Stimulated activated CD4-positive, alpha-beta T cell treated with anti-CD3 and anti-CD28 coated beads, Interleukin-4, amount 100 ng/mL, for 1 hour (primary cell): ENCODE data around the gene GALNS.
"Not testable (repeated sequence)": the region's sequence is repeated elsewhere in the genome, so short reads cannot be mapped to it uniquely, and the experiment has no call there.

Source experiments
- DNase-seq: peaks from one replicate; pipeline ENCODE4 v3.0.0-alpha.2; 2020

GALNS gene

DNA sequence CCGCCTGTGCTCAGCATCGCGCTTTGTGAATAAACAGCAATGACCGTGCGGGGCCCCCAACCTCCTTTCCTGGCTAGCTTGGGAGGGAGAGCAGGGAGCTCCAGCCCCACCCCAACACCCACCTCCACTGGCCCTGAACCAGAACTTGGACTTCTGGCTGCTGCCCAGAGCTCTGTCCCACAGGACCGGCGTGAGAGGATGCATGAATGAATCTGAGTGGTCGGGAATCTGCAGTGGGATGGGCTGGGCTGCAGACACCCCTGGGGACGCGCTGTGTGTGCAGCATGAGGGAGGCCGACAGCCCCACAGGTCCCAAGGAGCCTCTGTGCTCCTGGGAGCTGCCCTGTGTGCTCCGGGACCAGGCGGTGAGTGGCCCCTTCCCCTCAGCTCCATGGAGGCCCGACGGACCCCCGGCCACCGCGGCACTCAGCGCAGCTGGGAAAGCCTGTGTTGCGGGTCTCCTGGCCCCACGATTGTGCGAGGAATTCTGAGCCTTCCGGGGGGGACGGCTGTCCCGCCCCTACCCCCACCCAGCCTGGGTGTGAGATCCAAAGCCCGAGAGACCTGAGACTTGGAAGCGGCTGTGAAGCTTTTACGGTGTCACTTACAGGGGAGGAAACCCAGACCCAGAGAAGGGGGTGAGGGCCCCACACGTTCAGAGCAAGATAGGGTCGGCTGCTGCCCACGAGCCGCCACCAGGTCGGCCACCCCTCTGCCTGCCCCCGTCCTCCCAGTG lies 77.2 kb downstream of the GALNS start:
- no peak for DNase-seq

DNA sequence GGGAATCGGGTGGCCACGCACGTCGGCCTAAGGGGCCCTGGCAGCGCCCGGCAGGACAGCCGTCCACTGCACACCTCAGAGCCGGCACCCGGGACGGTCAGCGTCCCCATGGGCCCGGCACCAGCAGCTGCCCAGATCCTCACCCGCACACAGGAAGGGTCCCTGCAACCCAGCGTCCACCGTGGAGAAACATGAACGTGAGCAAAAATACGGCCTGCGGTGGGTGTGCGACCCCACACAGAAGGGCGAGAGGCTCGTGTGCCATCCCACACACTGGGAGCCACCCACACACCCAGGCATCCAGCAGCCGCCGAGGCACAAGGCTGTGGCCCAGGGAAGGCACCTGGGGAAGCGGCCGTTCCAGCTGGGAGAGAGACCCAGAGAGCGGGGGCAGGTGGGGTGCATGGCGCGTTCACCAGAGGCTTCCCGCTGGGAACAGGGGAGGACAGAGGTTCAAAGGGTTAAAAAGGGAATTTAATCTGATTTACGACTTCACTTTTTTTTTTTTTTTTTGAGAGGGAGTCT lies 78.1 kb downstream of the GALNS start:
- DNase-seq = no peak

DNA sequence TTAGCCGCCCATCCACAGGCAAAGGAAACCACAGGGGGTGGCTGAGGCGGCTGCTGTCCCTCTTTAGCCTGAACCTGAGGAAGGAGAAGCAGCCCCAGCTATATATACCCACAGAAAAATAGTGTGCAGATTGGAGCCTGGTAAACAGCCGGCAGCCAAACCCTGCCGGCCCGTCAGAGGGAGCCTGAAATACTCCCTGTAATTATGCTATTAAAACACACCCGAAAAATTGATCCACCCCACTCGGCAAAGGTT lies 78.5 kb downstream of the GALNS start:
- no peak for DNase-seq

DNA sequence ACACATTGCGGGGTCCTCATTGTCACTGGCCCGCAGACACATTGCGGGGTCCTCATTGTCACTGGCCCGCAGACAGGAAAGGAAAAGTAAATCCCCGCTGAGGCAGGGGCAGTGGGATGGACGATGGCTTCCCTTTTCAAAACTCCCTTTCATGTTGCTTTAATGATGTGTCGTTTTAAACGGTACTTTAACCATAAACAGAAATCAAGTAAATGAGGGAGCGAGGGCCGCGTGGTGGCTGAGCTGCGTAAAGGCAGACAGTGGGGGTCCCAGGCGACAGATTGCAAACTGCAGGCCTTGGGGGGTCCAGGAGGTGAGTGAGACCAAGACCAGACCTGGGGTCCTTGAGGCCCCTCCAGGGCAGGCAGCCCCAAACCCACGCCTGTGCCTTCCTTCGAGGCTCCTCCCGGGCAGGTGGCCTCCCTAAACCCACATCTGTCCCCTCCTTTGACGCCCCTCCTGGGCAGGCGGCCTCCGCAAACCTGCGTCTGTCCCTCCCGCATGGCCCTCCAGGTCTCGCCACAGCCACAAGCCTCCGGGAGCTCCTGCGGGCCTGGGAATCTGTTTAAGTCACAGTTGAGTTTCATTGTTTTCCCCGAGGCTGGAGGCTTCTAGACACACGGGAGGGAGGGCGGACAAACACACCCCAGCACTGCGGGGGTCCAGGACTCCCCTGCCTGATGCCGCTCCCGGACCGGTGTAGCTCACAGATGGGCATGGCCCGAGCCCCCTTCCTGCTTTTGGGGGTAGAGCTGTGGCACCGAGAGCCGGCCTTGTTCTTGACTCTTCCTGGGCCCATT lies 79.1 kb downstream of the GALNS start:
- DNase-seq = no peak

DNA sequence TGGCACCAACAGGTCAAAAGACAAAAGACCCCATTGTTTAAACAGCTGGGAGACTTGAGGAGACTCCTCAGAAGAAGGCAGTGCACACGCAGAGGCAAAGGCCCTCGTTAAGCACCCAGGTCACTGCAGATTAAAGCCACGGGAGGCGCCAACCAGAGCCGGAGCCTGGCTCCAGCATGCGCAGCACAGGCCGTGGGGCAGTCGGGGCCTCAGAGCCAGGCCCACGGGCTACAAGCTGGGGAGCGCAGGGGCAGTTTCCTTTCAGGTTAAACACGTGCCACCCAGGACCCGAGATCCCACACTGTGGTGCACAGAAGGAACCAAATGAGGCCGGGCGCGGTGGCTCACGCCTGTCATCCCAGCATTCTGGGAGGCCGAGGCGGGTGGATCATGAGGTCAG lies 80.9 kb downstream of the GALNS start:
- no peak for DNase-seq

DNA sequence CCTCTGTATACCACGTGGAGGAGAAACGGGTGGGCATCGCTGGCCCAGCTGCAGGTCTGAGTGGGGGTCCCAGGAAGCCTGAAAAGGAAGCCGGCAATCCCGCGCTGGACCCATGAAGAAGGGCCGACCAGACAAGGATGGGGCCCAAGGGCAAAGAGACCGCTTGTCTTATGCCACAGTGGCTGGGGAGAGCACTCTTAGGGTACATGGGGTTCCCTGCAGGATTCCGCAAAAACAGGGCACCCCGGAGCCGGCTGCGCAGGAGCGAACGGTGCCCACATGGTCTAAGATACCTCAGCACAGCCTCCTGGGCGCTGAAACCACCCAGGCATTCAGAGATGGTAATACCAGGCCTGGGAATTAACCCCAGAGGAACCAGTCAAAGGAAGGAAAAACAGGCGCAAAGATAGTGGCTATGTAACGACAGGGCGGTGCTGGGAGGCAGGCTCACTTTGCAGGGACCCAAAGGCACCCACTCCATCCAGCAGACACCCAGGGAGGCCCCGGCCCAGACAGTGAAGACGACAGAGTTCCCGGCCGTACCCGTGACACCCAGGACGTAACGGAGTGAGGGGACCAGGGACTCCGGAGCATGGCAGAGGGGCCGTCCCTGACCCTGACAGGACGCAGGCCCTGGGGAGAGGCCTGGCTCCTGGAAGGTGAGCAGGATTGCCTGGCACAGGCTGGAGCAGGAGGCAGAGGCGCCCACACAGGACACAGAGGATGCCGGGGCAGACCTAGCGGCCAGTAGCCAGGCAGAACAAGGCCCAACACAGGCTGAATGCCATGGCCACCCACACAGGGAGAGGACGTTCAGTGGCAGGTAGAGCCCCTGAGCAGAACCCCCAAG lies 82.0 kb downstream of the GALNS start:
- no peak for DNase-seq

DNA sequence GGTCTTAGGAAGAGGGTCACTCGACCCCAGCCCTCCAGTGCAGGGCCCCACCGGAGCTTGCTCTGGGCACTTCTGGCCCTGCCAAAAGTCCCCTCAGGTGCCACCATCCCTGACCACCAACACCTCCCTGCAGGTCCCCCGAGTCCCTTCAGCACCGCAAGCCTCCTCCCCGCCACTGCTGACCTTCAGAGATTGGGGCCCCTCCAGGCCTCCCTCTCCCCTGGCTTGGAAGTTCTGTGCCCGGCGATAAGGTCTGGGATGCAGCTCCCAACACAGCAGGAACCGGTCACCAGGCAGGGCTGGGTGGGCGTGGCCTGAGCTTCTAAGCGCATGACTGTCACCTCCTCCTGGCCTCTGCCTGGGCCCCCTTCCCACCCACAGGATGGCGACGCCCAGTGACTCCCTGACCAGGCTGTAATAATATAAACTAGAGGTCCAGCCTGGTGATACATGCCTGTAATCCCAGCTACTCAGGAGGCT lies 82.9 kb downstream of the GALNS start:
- no peak for DNase-seq

DNA sequence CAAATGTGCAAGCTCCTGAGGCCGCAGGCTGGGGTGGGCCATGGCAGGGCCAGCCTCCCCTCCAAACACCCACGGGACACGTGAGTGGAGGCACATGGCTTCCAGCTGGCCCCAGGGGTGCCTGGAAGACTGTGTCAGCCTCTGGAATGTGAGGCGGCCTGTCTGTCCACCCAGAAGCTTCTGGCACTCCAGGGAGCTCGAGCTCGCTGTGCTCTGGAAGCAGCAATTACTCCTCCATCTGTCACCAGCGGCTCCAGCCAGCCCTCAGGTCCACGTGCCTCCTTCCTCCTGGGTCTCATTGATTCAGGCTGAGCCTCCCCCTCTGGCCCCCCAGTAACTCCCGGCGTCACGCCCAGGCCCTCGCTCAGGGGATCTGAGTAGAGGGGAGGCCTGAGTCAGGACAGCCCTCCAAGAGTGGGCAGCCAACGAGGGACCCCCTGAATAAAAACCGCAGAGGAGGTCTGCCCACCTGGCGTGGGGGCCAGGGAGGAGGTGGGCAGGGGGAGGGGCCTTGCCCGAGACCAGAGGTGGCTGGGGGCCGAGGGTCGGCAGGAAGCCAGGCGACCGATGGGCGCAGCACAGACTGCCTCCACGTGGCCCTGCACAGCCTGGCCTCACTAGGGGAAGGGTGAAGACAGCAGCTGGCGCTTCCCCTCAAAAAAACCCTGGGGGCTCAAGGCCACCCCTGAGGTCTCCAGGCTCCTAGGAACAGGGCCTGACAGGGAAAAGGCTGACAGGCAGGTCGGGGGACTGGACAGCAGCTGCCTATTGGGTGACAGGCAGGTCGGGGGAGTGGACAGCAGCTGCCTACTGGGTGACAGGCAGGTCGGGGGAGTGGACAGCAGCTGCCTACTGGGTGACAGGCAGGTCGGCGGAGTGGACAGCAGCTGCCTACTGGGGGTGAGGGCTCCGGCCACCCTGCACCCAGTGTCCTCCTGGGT lies 83.6 kb downstream of the GALNS start:
- no peak for DNase-seq

DNA sequence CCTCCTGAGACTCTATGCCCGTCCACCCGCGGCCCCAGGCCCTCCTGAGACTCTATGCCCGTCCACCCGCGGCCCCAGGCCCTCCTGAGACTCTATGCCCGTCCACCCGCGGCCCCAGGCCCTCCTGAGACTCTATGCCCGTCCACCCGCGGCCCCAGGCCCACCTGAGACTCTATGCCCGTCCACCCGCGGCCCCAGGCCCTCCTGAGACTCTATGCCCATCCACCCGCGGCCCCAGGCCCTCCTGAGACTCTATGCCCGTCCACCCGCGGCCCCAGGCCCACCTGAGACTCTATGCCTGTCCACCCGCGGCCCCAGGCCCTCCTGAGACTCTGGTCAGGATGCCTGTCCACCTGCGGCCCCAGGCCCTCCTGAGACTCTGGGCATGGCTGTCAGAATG lies 85.0 kb downstream of the GALNS start:
- DNase-seq = not testable (repeated sequence)

DNA sequence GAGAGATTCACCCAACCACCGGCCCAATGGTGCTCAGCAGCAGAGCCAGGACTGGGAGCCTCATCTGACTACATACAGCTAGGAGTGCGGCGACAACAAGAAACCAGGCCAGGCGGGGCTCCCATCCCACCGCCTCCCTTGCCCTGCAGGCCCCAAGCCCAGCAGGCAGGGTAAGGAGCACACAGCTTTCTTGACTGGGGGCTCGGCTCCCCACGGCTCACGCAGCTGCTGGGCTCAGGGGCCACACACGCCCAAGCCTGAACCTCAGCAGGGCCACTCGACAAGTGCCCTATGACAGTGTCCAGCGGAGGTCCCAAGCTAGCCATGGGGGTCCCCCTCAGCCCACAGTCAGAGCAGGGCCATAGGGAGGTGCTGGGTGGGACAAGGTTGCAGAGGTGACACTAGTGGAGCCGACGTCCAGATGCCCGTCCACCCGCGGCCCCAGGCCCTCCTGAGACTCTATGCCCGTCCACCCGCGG lies 85.4 kb downstream of the GALNS start:
- DNase-seq = no peak

DNA sequence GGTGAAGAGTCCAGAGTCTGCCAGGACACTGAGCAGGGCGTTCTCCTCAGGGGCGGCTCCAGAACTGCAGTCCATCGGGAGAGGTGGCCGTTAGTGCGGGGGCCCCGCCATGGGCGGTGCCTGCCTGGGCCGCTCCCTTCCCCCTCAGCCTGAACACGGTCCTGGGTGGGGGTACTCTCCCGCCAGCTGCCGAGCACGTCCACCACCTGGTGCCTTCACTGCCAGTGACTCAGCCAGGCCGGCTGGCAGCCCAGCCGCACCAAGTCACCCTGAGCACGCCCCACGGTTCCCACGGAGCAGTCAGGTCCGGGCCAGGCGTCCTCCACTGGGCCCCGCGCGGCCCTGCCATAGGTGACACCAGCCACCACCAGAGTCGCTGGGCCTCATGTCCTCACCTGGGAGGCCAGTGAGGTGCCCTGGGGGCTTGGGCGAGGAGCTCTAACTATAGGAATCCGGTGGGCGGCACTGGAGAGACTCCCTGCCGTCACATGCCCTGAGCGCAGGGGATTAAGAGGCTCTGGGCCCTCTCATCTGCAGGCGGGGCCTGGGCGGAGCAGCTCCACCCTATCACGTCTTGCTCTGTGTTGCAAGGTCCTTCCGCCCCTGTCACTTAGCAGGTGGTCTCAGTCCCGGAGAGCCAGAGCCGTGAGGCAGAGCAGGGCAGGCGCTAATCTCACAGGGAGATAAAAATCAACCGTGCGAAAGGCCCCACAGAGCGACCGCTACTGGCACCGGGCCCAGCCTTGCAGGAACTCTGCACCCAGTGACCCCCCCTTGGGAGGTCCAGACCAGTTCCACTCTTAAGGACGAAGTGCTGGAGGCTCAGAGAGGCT lies 86.1 kb downstream of the GALNS start:
- peak; percentile 32 for DNase-seq

DNA sequence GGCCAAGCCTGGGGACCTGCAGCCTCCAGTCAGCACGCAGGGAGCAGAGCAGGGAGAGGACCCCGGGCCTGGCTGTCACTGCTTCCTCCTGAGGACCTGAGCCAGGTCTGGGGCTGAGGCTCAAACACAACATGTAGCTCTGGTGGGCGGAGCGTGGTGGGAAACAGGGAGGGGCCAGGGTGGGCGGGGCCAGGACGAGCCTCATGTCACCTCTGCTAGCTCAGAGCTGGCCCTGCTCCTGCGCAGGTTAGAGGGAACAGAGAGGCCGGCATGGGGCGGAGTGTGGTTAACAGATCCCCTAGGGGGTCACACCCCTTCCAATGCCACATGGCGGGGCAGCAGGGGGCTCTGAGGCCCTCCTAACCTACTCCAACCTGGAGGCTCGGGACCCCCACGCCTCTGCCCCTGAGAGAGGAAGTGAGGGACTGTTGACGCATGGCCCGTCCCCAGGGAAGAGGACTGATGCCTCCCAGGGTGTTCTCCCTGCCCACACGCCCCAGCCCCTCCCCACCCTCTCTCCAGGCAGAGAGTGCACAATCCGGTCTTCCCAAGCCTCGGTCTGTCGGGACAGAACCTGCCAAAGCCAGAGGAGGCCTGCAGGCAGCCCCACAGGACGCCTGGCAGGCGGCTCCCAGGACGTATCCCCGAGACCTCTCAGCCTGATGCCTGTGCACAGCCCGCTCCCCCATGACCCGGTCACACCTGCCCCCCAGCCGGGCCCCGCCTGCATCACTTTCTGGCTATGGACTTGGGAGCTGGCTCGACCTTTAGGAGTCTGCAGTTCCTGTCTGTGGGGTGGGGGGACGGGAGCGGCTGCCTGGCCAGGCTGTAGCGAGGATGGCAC lies 86.9 kb downstream of the GALNS start:
- peak; percentile 31 for DNase-seq

DNA sequence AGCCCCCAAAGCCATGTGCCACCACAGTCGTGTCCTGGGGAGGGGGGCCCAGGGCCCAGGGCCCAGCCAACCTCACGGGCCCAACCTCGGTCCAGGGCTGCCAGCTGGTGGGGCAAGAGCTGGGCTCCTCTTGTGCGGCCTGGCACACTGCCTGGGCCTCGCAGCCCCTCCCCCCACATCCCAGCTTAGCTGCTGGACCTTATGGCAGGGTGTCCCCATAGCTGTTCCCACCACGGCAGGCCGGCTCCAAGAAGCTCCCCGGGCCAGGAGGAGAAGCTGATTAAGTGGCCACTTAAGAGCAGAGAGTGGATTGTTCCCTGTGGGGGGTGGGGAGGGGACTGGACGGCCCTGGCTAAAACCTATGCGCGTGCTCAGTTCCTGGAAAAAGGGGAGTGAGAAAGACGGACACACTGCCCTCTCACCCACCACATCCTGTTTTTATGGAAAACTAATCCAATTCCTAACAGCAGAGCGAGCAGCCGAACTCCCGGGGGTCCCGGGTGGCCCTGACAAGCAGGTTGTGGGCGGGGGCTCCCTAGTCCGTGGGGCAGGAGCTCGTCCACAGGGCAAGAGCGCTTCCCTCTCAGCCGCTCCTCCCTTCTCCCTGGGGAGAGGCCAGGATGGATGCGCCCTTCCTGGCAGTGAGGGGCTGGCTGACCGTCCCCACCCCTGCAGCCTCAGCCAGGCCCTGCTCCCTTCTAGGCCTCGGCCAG lies 88.5 kb downstream of the GALNS start:
- no peak for DNase-seq

DNA sequence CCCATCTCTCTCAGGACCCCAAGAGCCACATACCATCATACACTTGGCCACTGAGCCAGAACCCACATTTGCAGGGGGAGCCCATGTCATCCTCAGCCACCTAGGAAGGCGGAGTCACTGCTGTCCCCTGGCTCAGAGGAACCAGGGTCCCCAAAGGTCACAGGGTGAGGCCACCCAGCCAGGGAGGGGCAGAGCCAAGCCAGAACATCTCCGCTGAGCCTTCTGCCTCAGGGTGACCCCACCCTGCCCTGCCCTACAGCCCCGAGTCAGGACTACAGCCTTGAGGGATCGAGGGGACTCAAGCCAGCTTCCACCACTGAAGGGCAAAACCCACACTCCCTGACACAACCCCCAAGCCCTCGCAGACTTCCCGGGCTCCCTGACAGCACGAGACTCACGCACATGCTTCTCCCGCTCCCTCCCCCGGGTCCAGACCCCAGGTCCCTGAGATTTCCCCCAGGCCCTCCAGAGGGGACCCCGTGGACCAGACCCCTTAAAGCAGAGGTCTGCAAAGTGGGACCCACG lies 89.1 kb downstream of the GALNS start:
- no peak for DNase-seq

DNA sequence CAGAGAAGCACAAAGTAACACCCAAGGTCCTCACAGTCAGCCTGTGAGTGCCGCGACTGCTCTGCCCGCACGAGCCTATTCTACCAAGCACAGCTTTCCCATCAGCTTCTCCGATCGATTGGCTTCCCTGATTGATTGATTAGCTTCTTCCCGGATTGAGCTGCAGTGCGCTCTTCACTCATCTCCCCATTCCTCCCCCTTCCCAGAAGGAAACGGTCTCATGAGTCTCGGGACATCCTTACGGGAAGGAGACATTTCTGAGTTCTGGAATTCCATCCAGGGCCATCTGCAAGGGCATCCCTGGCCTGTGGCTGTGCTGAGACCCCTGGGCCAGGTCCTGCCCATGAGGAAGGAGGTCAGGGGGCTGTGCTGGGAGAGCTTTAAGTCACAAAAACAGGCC lies 89.8 kb downstream of the GALNS start:
- no peak for DNase-seq

DNA sequence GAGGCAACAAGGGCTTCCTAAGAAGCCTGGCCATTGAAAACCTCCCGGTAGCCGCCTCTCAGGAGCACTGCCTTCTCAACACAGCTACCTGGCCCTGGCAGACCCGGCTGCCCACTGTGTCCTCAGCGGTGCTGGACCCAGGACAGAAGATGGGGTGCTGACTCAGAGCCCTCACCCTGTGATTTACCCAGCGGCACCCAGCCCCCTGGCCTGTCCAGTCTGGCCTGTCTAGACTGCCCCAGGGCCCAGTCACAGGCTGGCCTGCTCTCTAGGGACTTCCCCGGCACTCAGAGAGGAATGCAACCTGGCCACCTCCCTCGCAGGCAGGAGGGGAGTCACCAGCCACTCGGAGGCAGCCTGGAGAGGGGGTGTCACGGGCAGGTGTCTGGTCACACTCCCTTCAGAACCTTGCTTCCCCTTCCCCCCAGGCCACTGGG lies 91.8 kb downstream of the GALNS start:
- no peak for DNase-seq

DNA sequence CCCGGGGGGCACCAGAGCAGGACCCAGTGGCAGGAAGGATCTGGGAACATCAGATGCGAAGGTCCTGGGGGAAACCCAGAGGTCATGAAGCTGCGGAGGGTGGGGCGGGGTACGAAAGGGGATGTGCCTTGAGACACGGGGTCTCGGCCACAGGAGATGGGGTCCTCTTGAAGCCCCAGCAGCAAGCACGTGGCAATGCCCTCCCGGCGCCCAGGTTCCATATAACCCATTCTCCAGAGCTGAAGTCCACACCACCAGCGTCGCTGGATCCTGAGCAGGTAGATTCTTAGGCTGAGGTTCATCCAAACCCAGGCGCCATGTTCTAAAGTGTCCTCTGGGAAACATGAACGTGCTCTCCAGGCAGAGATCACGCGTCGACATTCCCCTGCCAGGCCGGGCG lies 92.7 kb downstream of the GALNS start:
- DNase-seq = no peak
